ENCODE measurements around the gene GLP1R. TPM values are rescaled to one million over a fixed set of nuclear protein-coding genes. Genes with fewer than 3 reads are reported as not detected.

Gene GLP1R
- polyA plus RNA-seq: not detected in 2 replicates

DNA sequence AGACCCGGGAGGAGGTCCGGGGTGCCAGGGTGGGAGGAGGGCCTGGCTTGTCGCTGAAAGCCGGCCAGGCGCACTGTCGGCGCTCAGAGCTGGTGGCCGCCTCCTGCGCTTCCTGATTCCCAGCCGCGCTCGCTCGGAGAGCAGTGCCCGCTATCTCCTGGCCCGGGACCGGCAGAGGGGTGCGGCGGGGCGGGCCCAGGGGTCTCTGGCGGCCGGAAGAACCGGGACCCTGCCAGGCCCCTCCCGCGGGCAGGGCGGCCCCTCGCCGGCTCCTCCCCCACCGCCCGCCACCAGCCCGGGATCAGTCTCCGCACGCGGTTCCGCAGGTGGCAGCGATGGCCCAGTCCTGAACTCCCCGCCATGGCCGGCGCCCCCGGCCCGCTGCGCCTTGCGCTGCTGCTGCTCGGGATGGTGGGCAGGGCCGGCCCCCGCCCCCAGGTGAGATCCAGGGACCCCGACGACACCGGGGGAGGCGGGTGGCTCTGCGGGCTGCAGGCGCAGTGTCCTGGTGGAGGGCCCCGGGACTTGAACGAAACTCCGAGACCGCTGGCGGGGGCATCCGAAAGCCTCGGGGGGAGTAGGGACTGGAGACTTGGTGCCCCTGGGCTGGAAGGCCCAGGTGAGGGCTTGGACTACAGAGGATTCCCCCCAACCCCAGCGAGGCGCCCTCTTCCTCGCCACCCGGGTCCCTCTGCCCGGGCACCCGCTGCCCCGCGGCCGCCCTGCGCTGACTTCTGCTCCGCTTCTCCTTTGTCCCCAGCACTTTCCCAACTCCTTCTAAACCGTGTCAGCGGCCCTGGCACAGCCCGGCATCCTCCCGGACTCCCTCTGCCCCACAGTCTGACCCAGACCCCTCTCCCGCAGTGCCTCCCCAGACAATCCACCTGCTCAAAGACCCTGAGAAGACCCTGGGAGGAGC lies at the start of gene GLP1R:
Gene GLP1R, plus strand, starts transcription at position 301 of the 919 bp plus-strand sequence. Its CDS starts 60 bp downstream, at position 361.

DNA sequence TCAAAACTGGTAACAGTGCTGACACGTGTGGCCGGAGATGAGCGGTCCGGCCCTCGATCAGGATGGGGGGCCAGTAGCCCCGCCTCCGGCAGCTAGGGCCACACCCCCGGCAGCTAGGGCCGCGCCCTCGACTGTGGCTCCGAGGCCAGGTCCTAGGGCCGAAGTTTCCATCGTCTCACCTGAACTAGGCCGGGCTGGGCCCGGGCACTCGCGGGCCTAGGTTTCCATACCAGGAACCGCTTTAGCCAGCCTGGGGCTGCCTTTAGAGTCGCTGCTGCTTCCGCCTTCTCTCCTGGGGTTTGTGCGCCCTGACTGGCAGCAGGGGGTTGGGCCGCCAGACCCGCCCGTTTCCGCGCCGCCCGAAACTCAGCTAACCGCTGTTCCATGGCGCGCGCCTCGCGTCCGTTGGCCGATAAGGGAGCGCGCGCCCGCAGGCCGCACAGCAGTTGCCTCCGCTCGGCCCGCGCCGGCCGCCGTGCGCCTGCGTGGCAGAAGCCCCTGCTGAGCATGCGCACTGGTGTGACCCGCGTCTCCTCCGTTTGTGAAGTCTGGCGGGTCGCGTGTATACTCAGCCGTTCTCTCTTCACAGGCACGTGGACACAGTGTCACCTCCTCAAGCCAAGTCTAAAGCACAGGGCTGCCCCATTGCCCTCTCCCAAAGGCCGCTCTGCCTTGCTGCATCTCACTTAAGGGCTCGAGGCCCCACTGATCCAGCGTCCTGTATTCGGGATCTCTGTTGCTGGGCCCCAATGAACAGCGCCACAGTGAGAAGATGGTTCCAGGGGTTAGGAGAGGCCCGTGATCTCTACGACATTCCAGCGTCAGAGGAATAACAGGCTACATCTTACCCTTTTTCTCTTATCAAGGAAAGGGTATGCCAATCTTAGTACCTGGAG lies 66.4 kb downstream of the GLP1R start, which contains the start of gene SAYSD1:
Gene SAYSD1, minus strand, starts transcription at position 483 of the 896 bp plus-strand sequence. Its CDS starts 97 bp downstream, at position 386.

Other genes with a start within 250 kb of the GLP1R start
- 6.7 and 10.4 TPM in 2 replicates for gene SAYSD1, start 66.4 kb downstream of the GLP1R start, polyA plus RNA-seq
- gene KCNK5, start 180.7 kb downstream of the GLP1R start, polyA plus RNA-seq: not detected in 2 replicates

Measured in Purkinje cell (primary cell).